Muscle of arm (tissue), 14 donors: ENCODE results near the gene ZNF335. TPM values are rescaled to one million over a fixed set of nuclear protein-coding genes. Genes with fewer than 3 reads are reported as not detected.
A peak's percentile ranks its signal among the peaks of the same experiment; 100 is the strongest.

ENCODE experiments used
- DNase-seq: peaks from one replicate; pipeline ENCODE4 v3.0.0-alpha.2; 2013
- long read RNA-seq, 11 donors: transcript quantifications; one replicate each; lab custom pipeline, GENCODE V29; 2026
- polyA plus RNA-seq, 12 donors: library from polyadenylated mRNA; unstranded; fragments of 120-200 nt; gene quantifications; one replicate each; pipeline ENCODE4 v1.2.1, GENCODE V29; 2013; ENCODE audit not compliant: insufficient read length in 12 of 12

Gene ZNF335
- polyA plus RNA-seq: 10 to 100 TPM in 5 of 12 donors, 1 to 10 TPM in 6, not detected in 1; 6.4 to 16.5 (median 9.4) TPM
- long read RNA-seq, donor 1: 0 reads
- long read RNA-seq, donor 2: 0 reads
- long read RNA-seq, donor 3: 0 reads
- long read RNA-seq, donor 4: 0 reads
- long read RNA-seq, donor 5, partial matches to known transcripts: 5 of 6 reads
- long read RNA-seq, donor 5, other reads (novel, unspliced or antisense): 0 of 6 reads
- long read RNA-seq, donor 6: 0 reads
- long read RNA-seq, donor 7: 0 reads
- long read RNA-seq, donor 8: 0 reads
- long read RNA-seq, donor 9, partial matches to known transcripts: 0 of 1 reads
- long read RNA-seq, donor 9, other reads (novel, unspliced or antisense): 0 of 1 reads
- long read RNA-seq, donor 10: 0 reads
- long read RNA-seq, donor 11: 0 reads

GRCh38 chr20:45971675-45972499 is at the start of gene ZNF335:
ZNF335 (minus strand) TSS chr20:45972203; CDS start chr20:45971410, 793 bp downstream.
- peak; percentile 98 for DNase-seq

- DNase-seq: no peak
These were observed 48.6 kb upstream of the ZNF335 start for GRCh38 chr20:46020555-46020954.

GRCh38 chr20:46018611-46019010 is 46.6 kb upstream of the ZNF335 start:
- no peak for DNase-seq

- DNase-seq: no peak
These were observed 46.1 kb upstream of the ZNF335 start for GRCh38 chr20:46018112-46018511.

- DNase-seq: no peak
These were observed 45.3 kb upstream of the ZNF335 start for GRCh38 chr20:46017272-46017671.

- no peak for DNase-seq
These were observed 42.8 kb upstream of the ZNF335 start for GRCh38 chr20:46014517-46015396.

GRCh38 chr20:46013829-46014516 is 42.0 kb upstream of the ZNF335 start:
- no peak for DNase-seq

GRCh38 chr20:46013322-46013828 is 41.4 kb upstream of the ZNF335 start:
- no peak for DNase-seq

GRCh38 chr20:46012921-46013320 is 40.9 kb upstream of the ZNF335 start:
- DNase-seq: no peak

- no peak for DNase-seq
These were observed 39.9 kb upstream of the ZNF335 start for GRCh38 chr20:46011631-46012482.

GRCh38 chr20:46010491-46011391 is 38.7 kb upstream of the ZNF335 start:
- DNase-seq: no peak

GRCh38 chr20:46009816-46010215 is 37.8 kb upstream of the ZNF335 start:
- DNase-seq: no peak

GRCh38 chr20:46007671-46008070 is 35.7 kb upstream of the ZNF335 start:
- no peak for DNase-seq

- no peak for DNase-seq
These were observed 35.0 kb upstream of the ZNF335 start for GRCh38 chr20:46006964-46007363.

- no peak for DNase-seq
These were observed 34.2 kb upstream of the ZNF335 start for GRCh38 chr20:46006022-46006705.

GRCh38 chr20:46004889-46005473 is 33.0 kb upstream of the ZNF335 start:
- DNase-seq: peak; percentile 26

GRCh38 chr20:46004187-46004586 is 32.2 kb upstream of the ZNF335 start:
- no peak for DNase-seq

GRCh38 chr20:46002008-46002407 is 30.0 kb upstream of the ZNF335 start:
- no peak for DNase-seq
